ENCODE results near the gene TMEM92.
A peak's percentile ranks its signal among the peaks of the same experiment; 100 is the strongest.

TMEM92 gene

DNA sequence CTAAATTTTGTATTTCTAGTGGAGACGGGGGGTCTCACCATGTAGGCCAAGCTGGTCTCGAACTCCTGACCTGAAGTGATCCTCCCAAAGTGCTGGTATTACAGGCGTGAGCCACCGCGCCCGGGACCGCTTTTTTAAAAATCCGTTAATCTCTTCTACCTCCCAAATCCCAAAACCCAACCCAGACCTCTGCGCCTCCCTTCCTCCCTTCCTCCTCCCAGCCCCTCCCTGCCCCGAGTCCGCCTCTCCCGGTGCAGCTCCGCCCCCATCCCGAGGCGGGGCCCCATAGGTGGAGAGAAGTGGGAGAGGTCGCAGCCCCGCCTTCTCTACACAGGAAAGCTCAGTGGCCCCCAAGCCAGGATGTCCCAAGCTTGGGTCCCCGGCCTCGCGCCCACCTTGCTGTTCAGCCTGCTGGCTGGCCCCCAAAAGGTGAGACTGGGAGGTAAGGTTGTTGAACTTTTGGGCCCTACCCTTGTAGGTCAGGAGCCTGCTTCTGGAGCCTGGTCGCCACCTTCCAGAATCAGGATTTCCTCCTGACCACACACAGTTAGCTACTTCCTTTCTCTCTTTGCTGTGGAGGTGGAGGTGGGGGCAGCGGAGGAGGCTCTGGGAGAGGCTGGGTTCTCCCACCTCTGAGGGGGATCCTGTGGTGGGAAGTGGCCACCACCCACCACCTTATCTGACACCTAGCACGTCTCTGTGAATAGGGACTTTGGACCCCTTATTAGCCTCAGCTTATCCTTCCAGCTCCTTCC is at the start of gene TMEM92:
Gene TMEM92, plus strand, starts transcription at position 325 of the 755 bp plus-strand sequence. Its CDS starts 36 bp downstream, at position 361.
- no peak for DNase-seq (ENCODE audit: low spot score)

DNA sequence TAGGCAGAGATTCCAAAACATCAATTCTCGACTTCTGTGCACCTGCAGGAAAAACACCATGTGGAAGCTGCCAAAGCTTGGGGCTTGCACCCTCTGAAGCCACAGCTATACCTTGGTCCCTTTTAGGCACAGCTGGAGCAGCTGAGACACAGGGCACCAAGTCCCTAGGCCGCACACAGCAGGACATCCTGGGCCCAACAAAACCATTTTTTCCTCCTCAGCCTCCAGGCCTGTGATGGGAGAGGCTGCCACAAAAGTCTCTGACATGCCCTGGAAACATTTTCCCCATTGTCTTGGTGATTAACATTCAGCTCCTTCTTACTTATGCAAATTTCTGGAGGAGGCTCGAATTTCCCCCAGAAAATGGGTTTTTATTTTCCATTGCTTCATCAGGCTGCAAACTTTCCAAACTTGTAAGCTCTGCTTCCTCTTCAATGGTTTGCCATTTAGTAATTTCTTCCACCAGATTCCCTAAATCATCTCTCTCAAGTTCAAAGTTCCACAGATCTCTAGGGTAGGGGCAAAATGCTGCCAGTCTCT is 48.5 kb upstream of the TMEM92 start:
- no peak for DNase-seq (ENCODE audit: low spot score)

DNA sequence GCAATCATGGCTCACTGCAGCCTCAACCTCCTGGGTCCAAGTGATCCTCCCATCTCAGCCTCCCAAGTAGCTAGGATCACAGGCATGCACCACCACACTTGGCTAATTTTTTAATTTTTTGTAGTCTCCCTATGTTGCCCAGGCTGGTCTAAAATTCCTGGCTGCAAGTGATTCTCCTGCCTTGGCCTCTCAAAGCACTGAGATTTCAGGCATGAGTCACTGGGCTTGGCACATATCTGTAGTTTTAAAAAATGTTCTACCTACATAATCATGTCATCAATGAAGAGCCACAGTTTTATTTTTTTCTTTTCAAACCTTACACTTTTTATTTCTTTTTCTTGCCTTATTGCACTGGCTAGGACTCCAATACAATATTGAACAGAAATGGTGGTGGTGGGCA is 39.7 kb upstream of the TMEM92 start:
- no peak for DNase-seq (ENCODE audit: low spot score)

DNA sequence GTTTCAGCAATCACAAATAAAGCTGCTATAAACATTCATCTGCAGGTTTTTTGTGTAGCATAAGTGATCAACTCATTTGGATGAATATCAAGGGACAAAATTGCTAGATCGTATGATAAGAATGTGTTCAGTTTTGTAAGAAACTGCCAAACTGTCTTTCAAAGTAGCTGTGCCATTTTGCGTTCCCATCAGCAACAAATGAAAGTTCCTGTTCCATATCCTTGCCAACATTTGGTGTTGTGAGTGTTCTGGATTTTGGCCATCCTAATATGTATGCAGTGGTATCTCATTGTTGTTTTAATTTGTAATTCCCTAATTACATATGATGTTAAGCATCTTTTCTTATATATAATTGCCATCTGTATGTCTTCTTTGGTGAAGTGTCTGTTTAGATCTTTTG is 36.4 kb upstream of the TMEM92 start:
- no peak for DNase-seq (ENCODE audit: low spot score)

DNA sequence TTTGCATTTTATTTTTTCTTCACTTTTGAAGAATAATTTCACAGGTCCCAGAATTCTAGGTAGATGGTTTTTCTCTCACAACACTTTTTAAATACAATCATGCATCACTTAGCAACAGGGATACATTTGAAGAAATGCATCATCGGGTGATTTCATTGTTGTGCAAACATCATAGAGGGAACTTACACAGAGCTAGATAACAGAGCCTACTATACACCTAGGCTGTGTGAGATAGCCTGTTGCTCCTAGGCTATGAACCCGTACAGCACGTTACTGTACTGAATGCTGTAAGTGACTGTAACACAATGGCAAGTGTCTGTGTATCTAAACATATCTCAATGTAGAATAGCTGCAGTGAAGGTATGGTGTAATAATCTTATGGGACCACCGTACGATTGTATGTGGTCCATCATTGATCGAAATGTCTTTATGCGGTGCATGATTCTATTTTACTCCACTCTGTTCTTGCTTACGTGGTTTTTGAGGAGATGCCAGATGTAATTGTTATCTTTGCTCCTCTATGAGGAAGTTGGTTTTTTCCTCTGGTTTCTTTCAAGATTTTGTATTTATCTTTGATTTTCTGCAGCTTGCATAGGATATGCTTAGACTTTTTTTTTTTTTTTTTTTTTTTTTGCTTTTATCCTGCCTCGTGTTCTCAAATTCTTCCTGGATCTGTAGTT is 35.5 kb upstream of the TMEM92 start:
- no peak for DNase-seq (ENCODE audit: low spot score)

DNA sequence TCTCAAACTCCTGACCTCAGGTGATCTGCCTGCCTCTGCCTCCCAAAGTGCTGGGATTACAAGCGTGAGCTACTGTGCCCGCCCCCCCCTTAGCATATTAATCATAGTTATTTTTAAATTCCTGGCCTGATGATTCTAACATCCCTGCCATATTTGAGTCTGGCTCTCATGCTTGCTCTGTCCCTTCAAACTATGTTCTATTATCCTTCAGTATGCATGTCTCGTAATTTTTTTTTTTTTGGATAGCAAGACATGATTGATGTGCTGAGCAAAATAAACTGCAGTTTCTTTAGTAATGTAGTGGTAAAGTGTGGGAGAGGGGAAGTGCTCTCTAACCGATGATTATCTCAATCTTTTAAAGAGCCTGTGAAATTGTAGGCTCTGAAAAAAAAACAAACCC is 34.3 kb upstream of the TMEM92 start:
- no peak for DNase-seq (ENCODE audit: low spot score)

DNA sequence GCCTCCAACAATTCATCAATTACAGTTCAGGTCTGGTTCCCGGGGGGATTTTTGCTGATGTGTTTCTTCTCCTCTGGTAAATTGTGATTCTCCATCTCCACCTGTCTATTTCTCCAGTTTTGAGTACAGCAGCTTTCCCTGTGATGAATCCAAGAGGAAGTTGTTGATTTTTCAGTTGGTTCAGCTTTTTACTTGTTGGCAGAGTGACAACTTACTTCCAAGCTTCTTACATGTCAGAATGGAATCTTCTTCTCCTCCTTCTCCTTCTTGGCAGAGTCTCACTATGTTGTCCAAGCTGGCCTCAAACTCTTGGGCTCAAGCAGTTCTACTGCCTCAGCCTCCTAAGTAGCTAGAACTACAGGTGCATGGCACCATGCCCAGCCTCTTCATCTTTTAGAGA is 33.4 kb upstream of the TMEM92 start:
- DNase-seq (ENCODE audit: low spot score) = no peak

DNA sequence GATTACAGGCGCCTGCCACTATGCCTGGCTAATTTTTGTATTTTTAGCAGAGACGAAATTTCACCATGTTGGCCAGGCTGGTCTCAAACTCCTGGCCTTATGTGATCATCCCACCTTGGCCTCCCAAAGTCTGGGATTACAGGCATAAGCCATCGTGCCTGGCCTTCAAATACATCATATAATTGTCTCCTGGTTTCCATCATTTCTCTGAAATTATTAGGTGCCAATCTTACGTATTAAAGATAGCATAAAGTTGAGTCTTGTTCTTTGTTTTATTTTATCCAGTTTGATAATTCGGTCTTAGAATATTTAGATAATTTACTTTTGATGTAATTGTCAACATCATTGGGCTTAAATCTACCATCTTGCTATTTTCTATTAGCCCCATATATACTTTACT is 32.8 kb upstream of the TMEM92 start:
- no peak for DNase-seq (ENCODE audit: low spot score)

DNA sequence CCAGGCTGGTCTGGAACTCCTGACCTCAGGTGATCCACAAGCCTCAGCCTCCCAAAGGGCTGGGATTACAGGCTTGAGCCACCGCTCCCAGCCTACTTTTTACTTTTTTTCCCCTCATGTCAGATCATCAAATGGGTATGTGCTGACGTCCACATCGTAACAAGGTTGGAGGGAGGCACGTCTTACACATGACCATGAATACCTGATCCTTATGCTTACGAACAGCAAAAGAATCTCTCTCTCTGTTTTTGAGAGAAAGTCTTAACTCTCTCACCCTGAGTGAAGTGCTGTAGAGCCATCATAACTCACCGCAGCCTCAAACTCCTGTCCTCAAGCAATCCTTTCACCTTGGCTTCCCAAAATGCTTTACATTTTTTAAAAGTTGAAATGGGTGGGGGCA is 29.5 kb upstream of the TMEM92 start:
- DNase-seq (ENCODE audit: low spot score) = no peak

DNA sequence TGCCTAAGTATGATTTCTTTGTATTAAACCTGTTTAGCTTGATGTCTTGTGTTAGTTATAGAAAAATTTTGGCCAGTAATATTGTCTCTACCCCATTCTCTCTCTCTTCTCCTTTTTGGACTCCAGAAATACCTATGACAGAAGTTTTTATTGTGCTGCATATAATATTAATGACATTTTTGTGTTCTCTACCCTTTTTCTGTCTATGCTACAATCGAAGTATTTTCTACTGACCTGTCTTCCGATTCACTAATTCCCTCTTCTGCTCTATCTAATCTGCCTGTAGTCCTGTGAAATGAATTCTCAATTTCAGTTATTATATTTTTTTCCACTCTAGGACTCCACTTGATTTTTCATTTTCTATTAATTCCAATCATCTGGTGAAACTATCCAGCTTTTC is 26.0 kb upstream of the TMEM92 start:
- DNase-seq (ENCODE audit: low spot score) = no peak

DNA sequence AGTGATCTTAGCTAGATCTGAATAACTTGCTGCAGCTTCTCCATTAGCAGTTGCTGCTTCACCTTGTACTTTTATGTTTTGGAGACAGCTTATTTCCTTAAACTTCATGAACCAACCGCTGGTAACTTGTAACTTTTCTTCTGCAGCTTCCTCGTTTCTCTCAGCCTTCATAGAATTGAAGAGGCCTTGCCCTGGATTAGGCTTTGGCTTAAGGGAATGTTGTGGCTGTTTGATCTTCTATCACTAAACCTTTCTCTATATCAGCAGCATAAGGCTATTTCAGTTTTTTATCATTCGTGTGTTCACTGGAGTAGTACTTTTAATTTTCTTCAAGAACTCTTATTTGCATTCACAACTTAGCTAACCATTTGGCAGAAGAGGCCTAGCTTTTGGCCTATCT is 21.5 kb upstream of the TMEM92 start:
- no peak for DNase-seq (ENCODE audit: low spot score)

DNA sequence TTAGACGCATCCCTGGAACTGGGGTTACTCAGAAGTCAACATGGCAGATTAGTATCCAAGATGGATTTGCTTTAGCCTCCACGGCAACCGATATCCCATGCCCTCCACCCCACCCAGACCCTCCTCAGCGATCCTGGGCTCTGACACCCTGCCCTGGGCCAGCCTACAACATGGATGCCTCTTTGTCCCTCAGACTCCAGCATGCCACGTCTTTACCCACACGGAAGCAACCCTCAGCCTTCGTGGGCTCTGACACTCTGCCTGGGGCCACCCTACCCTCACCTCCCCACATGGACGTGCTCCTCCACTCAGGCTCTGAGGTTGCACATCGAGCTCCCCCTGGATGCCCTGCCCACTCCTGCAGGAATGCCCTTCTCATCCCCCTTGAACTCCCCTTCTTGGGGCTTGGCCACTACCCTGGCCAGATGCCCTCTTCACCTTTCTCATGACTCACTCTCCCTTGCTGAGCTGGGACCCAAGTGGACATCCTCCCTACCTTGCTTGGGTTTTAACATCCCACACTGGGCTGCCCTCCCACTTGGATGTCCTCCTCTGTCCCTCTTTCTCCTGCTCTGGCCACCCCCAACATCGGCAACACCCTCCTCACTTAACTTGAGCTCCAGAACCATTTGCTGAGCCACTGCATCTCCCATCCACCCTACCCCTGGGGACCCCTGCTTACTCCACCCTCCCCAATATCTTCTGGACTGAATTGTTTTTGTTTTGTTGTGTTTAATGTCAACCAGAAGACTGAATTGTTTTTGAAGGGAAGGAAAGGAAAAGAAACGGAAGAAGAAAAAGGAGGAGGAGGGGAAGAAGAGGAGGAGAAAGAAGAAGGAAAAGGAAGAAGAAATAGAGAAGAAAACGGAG is 18.3 kb upstream of the TMEM92 start:
- peak; percentile 4 for DNase-seq (ENCODE audit: low spot score)

DNA sequence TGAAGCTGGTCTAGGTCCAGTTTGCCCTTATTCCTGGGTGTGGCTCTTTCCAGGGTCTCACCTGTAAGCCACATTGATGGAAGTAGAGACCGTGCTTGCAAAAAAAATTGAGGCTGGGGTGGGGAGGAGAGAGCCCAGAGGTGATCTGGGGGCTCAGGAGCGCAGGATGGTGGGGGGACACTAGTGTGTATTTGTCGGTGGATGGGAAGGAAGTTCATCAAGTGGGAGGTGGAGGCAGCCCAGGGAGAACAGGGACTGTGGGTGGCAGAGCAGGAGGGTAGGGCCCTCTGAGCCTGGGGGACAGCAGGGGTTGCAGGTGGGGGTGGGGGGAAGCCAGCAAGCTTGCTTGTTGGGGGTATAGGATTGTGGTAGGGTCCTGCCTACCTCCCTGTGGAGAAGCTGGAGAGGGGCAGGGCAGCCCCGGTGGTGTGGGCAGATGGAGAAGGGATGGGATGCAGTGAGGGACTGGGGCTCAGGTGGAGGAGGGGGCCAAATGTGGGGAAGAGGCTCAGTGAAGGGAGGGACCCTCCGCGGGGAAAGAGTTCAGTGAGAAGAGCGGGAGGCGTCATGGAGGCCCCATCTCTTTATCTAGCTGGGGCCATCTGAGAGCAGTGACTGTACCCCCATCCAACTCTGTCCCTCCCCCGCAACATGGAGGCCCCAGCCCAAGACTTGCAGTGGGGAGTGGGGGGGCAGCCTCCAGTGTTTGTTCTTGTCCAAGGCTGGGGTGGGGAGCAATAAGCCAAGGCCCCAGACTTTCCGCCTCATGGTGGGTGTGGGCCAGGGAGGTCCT is 17.2 kb upstream of the TMEM92 start:
- no peak for DNase-seq (ENCODE audit: low spot score)

DNA sequence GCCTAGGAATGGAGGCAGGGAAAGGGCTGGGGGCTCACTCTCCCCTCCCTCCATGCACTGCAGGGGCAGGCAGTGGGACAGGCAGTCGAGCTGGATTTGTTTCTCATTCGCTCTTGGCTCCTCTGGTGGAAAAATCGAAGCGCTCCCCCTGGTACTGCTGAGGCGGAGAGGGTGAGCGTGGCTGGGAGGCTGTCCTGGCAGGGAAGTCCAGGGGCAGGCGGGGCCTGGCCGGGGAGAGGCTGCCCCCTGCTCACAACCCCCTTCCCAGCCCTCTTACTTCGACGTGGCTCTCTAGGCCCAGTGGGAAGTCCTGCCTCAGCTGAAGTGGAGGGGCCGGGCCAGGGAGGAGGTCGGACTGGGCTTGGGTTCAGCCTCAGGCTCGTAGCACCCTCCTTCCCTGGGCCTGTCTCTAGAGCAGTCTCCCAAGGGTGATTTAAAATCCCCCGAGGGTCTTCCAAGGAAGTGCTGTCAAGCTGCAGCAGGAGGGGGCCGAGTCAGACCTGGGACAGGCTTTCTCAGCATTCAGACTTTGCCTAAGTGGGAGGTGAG is 16.5 kb upstream of the TMEM92 start:
- DNase-seq (ENCODE audit: low spot score) = no peak

DNA sequence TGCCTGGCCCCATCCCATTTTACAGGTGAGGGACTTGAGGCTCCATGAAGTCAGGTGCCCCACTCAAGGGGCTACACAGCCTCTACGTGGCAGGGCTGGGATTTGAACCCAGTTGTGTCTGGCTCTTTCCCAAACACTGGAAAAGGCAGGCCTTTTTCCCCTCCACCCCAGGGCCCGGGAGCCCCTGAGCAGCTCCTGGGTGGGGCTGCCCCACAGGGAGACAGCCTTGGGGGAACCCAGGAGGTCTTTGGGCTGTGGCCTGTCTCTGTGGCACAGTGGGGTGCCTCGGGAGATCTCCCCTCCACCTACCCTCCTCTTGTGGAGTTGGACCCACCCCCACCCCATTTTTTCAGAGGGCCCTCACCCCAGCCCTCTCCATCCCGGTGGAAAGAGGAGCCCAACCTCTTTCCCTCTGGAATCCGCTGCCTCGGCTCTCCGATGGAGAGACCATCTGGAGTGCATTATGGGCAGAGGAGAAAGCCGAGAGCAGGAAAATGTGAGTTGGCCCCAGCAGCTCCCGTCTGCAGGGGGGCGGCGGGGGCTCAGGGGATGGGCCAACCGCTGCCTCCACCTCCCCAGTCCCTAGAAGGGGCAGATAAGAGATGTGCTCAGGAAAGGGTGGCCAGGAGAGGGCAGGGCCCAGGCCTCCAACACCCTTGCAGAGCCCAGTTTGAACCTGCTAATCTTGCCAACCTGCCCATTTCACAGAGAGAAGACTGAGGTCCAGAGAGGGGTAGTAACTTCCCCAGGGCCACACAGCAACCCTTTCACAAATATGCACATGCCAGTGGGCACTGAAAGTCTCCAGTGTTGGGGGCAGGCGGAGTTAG is 15.4 kb upstream of the TMEM92 start:
- peak; percentile 37 for DNase-seq (ENCODE audit: low spot score)

DNA sequence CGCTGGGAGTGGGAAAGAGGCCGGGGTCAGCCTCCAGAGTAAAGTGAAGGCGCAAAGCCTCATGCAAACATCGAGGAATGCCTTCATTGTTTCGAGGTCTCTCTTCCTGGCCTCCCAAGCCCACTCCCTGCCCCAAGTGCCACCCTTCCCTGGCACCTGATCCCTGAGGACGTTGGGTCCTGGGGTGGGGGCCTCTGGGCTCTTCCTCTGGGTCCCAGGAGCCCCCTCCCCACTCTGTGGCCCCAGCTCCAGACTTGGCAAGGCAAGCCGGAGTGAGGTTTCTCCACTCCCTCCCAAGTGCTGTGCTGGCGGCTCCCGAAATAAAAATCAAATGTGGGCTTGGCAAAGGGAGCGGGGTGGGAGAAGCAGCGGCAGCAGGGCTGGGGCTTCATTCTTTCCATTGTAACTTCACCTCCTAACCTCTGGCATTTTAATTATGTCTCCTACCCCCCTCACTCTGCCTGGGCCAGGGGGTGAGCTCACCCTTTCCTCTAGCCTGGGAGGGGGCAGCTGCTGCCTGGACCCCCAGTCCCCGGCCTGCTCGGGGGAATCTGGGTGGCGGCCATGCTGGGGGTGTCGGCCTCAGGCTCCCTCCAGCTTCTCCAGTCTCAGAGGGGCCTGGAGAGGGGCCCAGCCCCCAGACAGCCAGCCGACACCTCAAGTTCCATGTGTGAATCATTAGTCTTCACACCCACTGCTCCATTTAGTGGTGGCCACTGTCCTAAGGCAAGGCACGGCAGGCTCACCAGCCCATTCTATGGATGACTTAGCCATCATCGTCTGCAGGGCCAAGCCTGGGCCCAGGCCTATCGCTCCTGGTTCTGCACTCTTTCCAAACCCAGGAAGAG is 14.6 kb upstream of the TMEM92 start:
- peak; percentile 4 for DNase-seq (ENCODE audit: low spot score)

DNA sequence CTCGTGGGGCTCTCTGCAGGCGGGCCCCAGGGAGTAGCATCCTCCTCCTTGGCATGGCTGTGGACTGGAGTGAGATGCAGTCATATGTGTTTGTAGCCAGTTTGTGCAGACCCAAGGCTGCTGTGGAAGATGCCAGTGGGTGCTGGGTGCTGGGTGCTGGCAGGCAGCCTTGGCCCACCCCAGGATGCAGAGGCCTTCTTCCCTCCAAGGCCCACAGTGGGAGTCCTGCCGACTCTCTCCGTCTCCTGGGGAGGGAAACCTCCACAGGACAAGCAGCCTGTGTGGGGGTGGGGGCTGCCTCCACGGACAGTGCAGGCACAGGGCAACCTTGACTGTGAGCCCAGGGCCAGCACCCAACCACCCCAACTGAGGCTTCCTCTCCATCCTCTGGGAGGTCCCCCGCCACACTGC is 13.8 kb upstream of the TMEM92 start:
- DNase-seq (ENCODE audit: low spot score) = peak; percentile 10

DNA sequence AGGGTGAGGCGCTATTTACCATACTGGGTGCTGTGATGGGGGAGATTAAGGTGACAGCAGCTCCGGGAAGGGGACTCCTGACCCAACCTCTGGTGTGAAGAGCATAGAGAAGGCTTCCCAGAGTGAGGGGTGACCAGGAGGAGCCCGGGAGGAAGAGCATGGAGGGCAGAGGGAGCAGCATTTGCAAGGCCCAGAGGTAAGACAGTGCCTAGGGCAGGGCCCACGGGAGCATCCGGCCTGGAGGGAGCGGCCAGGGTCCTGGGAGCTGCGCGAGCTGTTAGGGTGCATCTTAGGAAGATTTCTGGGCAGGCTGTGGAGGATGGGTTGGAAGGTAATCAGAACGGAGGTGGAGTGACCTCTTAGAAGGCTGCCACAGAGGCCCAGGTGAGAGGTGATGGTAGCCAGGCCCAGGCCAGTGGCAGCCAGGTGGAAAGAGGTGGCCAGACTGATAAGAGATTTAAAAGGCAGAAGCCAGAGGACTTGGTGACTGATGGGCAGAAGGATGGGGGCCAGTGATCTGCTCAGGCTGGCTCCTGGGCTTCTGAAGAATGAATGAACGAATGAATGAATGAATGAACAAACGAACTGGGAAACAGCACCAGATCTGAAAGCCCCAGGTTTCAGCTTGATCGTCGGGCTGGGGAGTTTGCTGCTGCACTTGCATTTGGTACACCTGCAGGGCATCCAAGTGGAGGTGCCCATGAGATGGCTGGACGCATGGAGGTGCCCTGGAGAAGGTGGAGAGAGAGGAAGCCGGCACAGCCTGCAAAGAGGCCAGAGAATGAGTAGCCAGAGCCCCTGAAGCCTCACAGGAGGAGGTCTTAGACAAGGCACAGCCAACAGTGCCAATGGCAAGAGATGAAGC is 13.0 kb upstream of the TMEM92 start:
- DNase-seq (ENCODE audit: low spot score) = no peak
